ENCODE measurements around the gene SMAD7. TPM values are rescaled to one million over a fixed set of nuclear protein-coding genes. Genes with fewer than 3 reads are reported as not detected.

Gene SMAD7
- total and polyA plus RNA-seq, 4 donors = 11.8 to 58.8 (median 35.8) TPM

GRCh38 chr18:48886520-48887293 is 64.1 kb downstream of the SMAD7 start:
- no peak for DNase-seq
- WGBS, 2 donors = 92 to 95% methylated on average over 8 of the region's 8 CpGs
- TF ChIP-seq CTCF (IDR thresholded peaks at IDR 0.05; ENCODE audit: control extremely low read depth, extremely low read depth) = no peak
- Histone ChIP-seq H3K9me3 (ENCODE audit: control insufficient read depth in 4 of 4, insufficient read depth in 3 of 4, low read length in 3 of 4) (no peaks in the 10 kb centered on the region), H3K27me3 (ENCODE audit: control insufficient read depth in 3 of 3, insufficient read depth in 3 of 3, low read length in 2 of 3) (no peaks in the 10 kb centered on the region), H3K4me3 (no peak overlapping the region), H3K9ac (ENCODE audit: insufficient read depth in 1 of 2, low read length in 2 of 2) (no peak overlapping the region), H3K36me3 (ENCODE audit: control insufficient read depth in 4 of 4, insufficient read depth in 4 of 4, low read length in 4 of 4) (no peaks in the 10 kb centered on the region), H3K27ac (ENCODE audit: low read depth in 1 of 2, low read length in 1 of 2) (no peak overlapping the region), H3K4me1 (ENCODE audit: control insufficient read depth in 5 of 5, insufficient read depth in 5 of 5, low read length in 5 of 5) (peaks cover 0 to 21% (median 13%) of the 10 kb centered on the region in 5 donors)
- ATAC-seq (ENCODE audit: insufficient read depth, low FRiP score) = no peak

- WGBS, 2 donors = 91 to 98% methylated on average over 7 of the region's 7 CpGs
- no peak for DNase-seq
- H3K27ac ChIP-seq (ENCODE audit: low read depth in 1 of 2, low read length in 1 of 2) = no peak overlapping the region
- H3K36me3 ChIP-seq (ENCODE audit: control insufficient read depth in 4 of 4, insufficient read depth in 4 of 4, low read length in 4 of 4) = no peaks in the 10 kb centered on the region
- TF ChIP-seq CTCF (IDR thresholded peaks at IDR 0.05; ENCODE audit: control extremely low read depth, extremely low read depth) = no peak
- peaks cover 0 to 21% (median 13%) of the 10 kb centered on the region in 5 donors for H3K4me1 ChIP-seq (ENCODE audit: control insufficient read depth in 5 of 5, insufficient read depth in 5 of 5, low read length in 5 of 5)
- no peak overlapping the region for H3K9ac ChIP-seq (ENCODE audit: insufficient read depth in 1 of 2, low read length in 2 of 2)
- H3K27me3 ChIP-seq (ENCODE audit: control insufficient read depth in 3 of 3, insufficient read depth in 3 of 3, low read length in 2 of 3) = no peaks in the 10 kb centered on the region
- no peak overlapping the region for H3K4me3 ChIP-seq
- H3K9me3 ChIP-seq (ENCODE audit: control insufficient read depth in 4 of 4, insufficient read depth in 3 of 4, low read length in 3 of 4) = no peaks in the 10 kb centered on the region
- ATAC-seq (ENCODE audit: insufficient read depth, low FRiP score) = no peak
Observed at GRCh38 chr18:48885924-48886400, 64.8 kb downstream of the SMAD7 start.

GRCh38 chr18:48885266-48885923 is 65.4 kb downstream of the SMAD7 start:
- no peaks in the 10 kb centered on the region for H3K36me3 ChIP-seq (ENCODE audit: control insufficient read depth in 4 of 4, insufficient read depth in 4 of 4, low read length in 4 of 4)
- TF ChIP-seq CTCF (IDR thresholded peaks at IDR 0.05; ENCODE audit: control extremely low read depth, extremely low read depth) = no peak
- DNase-seq (no peak), ATAC-seq (ENCODE audit: insufficient read depth, low FRiP score) (no peak)
- no peaks in the 10 kb centered on the region for H3K9me3 ChIP-seq (ENCODE audit: control insufficient read depth in 4 of 4, insufficient read depth in 3 of 4, low read length in 3 of 4)
- no peaks in the 10 kb centered on the region for H3K27me3 ChIP-seq (ENCODE audit: control insufficient read depth in 3 of 3, insufficient read depth in 3 of 3, low read length in 2 of 3)
- peaks cover 0 to 21% (median 13%) of the 10 kb centered on the region in 5 donors for H3K4me1 ChIP-seq (ENCODE audit: control insufficient read depth in 5 of 5, insufficient read depth in 5 of 5, low read length in 5 of 5)
- WGBS, 2 donors = 92 to 97% methylated on average over 11 of the region's 11 CpGs
- H3K27ac ChIP-seq (ENCODE audit: low read depth in 1 of 2, low read length in 1 of 2) = no peak overlapping the region
- H3K4me3 ChIP-seq = no peak overlapping the region
- no peak overlapping the region for H3K9ac ChIP-seq (ENCODE audit: insufficient read depth in 1 of 2, low read length in 2 of 2)

Measured in lung (tissue), 12 donors.